ENCODE data around the gene UQCRQ. TPM values are rescaled to one million over a fixed set of nuclear protein-coding genes. Genes with fewer than 3 reads are reported as not detected.

The UQCRQ gene
- total and polyA plus RNA-seq, 2 of the 13 experiments (the other 11 are each of a cell fraction or from before 2014, with no cell fraction given), result 257 to 575 TPM

DNA sequence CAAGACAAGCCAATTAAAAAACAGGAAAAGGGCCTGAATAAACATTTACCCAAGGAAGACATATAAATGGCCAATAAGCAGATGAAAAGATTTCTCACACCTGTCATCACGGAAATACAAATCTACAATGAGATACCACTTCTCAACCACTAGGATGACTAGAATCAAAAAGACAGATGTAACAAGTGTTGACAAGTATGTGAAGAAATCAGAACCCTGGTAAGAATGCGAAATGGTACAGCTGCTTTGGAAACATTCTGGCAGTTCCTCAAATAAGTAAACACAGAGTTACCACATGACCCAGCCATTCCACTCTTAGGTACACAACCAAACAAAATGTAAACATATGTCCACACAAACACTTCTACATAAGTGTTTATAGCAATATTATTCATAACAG lies 39.5 kb downstream of the UQCRQ start (continued):
- TF ChIP-seq ZNF589 (CRISPR knock-in tag; conservative IDR thresholded peaks at IDR 0.05) (no peak), SOX13 (IDR thresholded peaks at IDR 0.05) (no peak), SOX13 (CRISPR knock-in tag; conservative IDR thresholded peaks at IDR 0.05 in 1 of 2, IDR thresholded peaks at IDR 0.05 in 1 of 2) (peak in 1 of 2 experiments; percentile 53; a peak in 1 of 4 replicates), ZFP36L1 (CRISPR knock-in tag; IDR thresholded peaks at IDR 0.05) (0 out of 2 replicates have a peak, but pooled peaks have one; percentile 46), PHF8 (CRISPR knock-in tag; IDR thresholded peaks at IDR 0.05) (no peak), ZBTB37 (CRISPR knock-in tag; IDR thresholded peaks at IDR 0.05) (peak; percentile 47; the same call in 1 of the 2 replicates), HMG20A (CRISPR knock-in tag; IDR thresholded peaks at IDR 0.05; ENCODE audit: borderline replicate concordance) (peak; percentile 36; the same call in 1 of the 2 replicates), PRDM10 (CRISPR knock-in tag; IDR thresholded peaks at IDR 0.05; ENCODE audit: low read depth) (peak; percentile 81; the same call in 1 of the 2 replicates), ARID3A (IDR thresholded peaks at IDR 0.05; ENCODE audit: low read depth, low read length) (peak; percentile 92), SAP130 (CRISPR knock-in tag; IDR thresholded peaks at IDR 0.05; ENCODE audit: low read depth) (peak; percentile 74), ZNF382 (CRISPR knock-in tag; IDR thresholded peaks at IDR 0.05; ENCODE audit: borderline replicate concordance) (no peak), FOXA3 (CRISPR knock-in tag; IDR thresholded peaks at IDR 0.05) (peak; percentile 95), TFAP4 (IDR thresholded peaks at IDR 0.05; ENCODE audit: borderline replicate concordance, low read depth) (peak; percentile 81; the same call in 1 of the 2 replicates), PHB2 (IDR thresholded peaks at IDR 0.05; ENCODE audit: partially characterized antibody) (no peak), GATAD2A (CRISPR knock-in tag; IDR thresholded peaks at IDR 0.05) (peak; percentile 87), MIXL1 (CRISPR knock-in tag; IDR thresholded peaks at IDR 0.05) (peak; percentile 59; the same call in 1 of the 2 replicates), CEBPG (CRISPR knock-in tag; IDR thresholded peaks at IDR 0.05) (peak; percentile 12; the same call in 1 of the 2 replicates), RARA (CRISPR knock-in tag; IDR thresholded peaks at IDR 0.05) (peak; percentile 61; the same call in 1 of the 2 replicates)
- TF ChIP-seq, protein P1, sequence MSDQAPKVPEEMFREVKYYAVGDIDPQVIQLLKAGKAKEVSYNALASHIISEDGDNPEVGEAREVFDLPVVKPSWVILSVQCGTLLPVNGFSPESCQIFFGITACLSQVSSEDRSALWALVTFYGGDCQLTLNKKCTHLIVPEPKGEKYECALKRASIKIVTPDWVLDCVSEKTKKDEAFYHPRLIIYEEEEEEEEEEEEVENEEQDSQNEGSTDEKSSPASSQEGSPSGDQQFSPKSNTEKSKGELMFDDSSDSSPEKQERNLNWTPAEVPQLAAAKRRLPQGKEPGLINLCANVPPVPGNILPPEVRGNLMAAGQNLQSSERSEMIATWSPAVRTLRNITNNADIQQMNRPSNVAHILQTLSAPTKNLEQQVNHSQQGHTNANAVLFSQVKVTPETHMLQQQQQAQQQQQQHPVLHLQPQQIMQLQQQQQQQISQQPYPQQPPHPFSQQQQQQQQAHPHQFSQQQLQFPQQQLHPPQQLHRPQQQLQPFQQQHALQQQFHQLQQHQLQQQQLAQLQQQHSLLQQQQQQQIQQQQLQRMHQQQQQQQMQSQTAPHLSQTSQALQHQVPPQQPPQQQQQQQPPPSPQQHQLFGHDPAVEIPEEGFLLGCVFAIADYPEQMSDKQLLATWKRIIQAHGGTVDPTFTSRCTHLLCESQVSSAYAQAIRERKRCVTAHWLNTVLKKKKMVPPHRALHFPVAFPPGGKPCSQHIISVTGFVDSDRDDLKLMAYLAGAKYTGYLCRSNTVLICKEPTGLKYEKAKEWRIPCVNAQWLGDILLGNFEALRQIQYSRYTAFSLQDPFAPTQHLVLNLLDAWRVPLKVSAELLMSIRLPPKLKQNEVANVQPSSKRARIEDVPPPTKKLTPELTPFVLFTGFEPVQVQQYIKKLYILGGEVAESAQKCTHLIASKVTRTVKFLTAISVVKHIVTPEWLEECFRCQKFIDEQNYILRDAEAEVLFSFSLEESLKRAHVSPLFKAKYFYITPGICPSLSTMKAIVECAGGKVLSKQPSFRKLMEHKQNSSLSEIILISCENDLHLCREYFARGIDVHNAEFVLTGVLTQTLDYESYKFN (CRISPR knock-in tag; conservative IDR thresholded peaks at IDR 0.05), result peak; percentile 26; the same call in 1 of the 2 replicates
